Left ventricle myocardium inferior (tissue), 1 donor: ENCODE results near the gene CTNNA2. TPM values are rescaled to one million over a fixed set of nuclear protein-coding genes. Genes with fewer than 3 reads are reported as not detected.

Experiments
- DNase-seq: peaks from one replicate; pipeline ENCODE4 v3.0.0-alpha.2; 2020
- H3K27ac ChIP-seq: fragments of 200-600 bp; replicated peaks from 2 replicates; pipeline ENCODE4 v1.8.0; 2021
- H3K27me3 ChIP-seq: fragments of 200-600 bp; 2 replicates; pipeline ENCODE4 v1.8.0; 2021; ENCODE audit warnings: low read depth
- H3K36me3 ChIP-seq: fragments of 200-600 bp; 2 replicates; pipeline ENCODE4 v1.8.0; 2021
- H3K4me1 ChIP-seq: fragments of 200-600 bp; 2 replicates; pipeline ENCODE4 v1.8.0; 2021
- H3K4me3 ChIP-seq: fragments of 200-600 bp; 2 replicates; pipeline ENCODE4 v1.8.0; 2021; ENCODE audit warnings: mild to moderate bottlenecking, moderate library complexity
- H3K9me3 ChIP-seq: fragments of 200-600 bp; replicated peaks from 2 replicates; pipeline ENCODE4 v1.8.0; 2021
- CTCF ChIP-seq: fragments of 200-600 bp; IDR thresholded peaks from 2 replicates; pipeline ENCODE4 v1.8.0; 2021; ENCODE audit warnings: antibody characterized with exemption, mild to moderate bottlenecking, borderline replicate concordance
- intact Hi-C: fragments of 100-400 bp; cut with micrococcal nuclease; formaldehyde crosslinking; loops from one replicate; pipeline ENCODE4 v1.11.0; 2022
- total RNA-seq: library from RNA; stranded (reverse); fragmentation: NEBNext Ultra II Directional; extraction: Animal tissue kit (Norgen Biotek cat#: 25700); gene quantifications from one replicate; pipeline ENCODE4 v1.2.1, GENCODE V29; 2021
- donor health status: DM: no; HTN: yes; CAD: no; lungs with severe emphysema.

The CTNNA2 gene
- total RNA-seq, 1 donor from 2014 or later: not detected

- H3K36me3 ChIP-seq: no peaks in the 10 kb centered on the region
- no peak overlapping the region for H3K27ac ChIP-seq
- no peaks in the 10 kb centered on the region for H3K27me3 ChIP-seq
- TF ChIP-seq CTCF: no peak
- H3K4me3 ChIP-seq: no peak overlapping the region
- peaks cover 11% of the 10 kb centered on the region for H3K9me3 ChIP-seq
- intact Hi-C loops: no loop called here
- H3K4me1 ChIP-seq: no peaks in the 10 kb centered on the region
- DNase-seq: no peak
Measured at GRCh38 chr2:79835911-79836310, 323.1 kb downstream of the CTNNA2 start.

- Histone ChIP-seq H3K4me3 (no peak overlapping the region), H3K27ac (no peak overlapping the region), H3K36me3 (no peaks in the 10 kb centered on the region), H3K27me3 (no peaks in the 10 kb centered on the region), H3K4me1 (no peaks in the 10 kb centered on the region), H3K9me3 (peaks cover 6% of the 10 kb centered on the region)
- DNase-seq: no peak
- intact Hi-C loops: no loop called here
- no peak for TF ChIP-seq CTCF
Measured at GRCh38 chr2:79844011-79844410, 331.2 kb downstream of the CTNNA2 start.

GRCh38 chr2:79846878-79847277, 334.0 kb downstream of the CTNNA2 start:
- TF ChIP-seq CTCF: no peak
- intact Hi-C loops: no loop called here
- Histone ChIP-seq H3K27me3 (no peaks in the 10 kb centered on the region), H3K36me3 (no peaks in the 10 kb centered on the region), H3K27ac (no peak overlapping the region), H3K4me3 (no peak overlapping the region), H3K4me1 (no peaks in the 10 kb centered on the region), H3K9me3 (no peaks in the 10 kb centered on the region)
- DNase-seq: no peak

- no peaks in the 10 kb centered on the region for H3K36me3 ChIP-seq
- no peak overlapping the region for H3K27ac ChIP-seq
- no peak overlapping the region for H3K4me3 ChIP-seq
- TF ChIP-seq CTCF: no peak
- no peaks in the 10 kb centered on the region for H3K4me1 ChIP-seq
- no peak for DNase-seq
- intact Hi-C loops: no loop called here
- no peaks in the 10 kb centered on the region for H3K27me3 ChIP-seq
- H3K9me3 ChIP-seq: no peaks in the 10 kb centered on the region
Measured at GRCh38 chr2:79849241-79849640, 336.4 kb downstream of the CTNNA2 start.

GRCh38 chr2:79849949-79850348, 337.1 kb downstream of the CTNNA2 start:
- DNase-seq: no peak
- no peak overlapping the region for H3K27ac ChIP-seq
- no peaks in the 10 kb centered on the region for H3K9me3 ChIP-seq
- no peaks in the 10 kb centered on the region for H3K36me3 ChIP-seq
- no peak for TF ChIP-seq CTCF
- H3K27me3 ChIP-seq: no peaks in the 10 kb centered on the region
- H3K4me3 ChIP-seq: no peak overlapping the region
- intact Hi-C loops: no loop called here
- H3K4me1 ChIP-seq: no peaks in the 10 kb centered on the region

GRCh38 chr2:79850912-79851311, 338.1 kb downstream of the CTNNA2 start:
- H3K4me1 ChIP-seq: no peaks in the 10 kb centered on the region
- intact Hi-C loops: no loop called here
- no peaks in the 10 kb centered on the region for H3K9me3 ChIP-seq
- no peak overlapping the region for H3K4me3 ChIP-seq
- no peaks in the 10 kb centered on the region for H3K36me3 ChIP-seq
- DNase-seq: no peak
- H3K27me3 ChIP-seq: no peaks in the 10 kb centered on the region
- no peak overlapping the region for H3K27ac ChIP-seq
- no peak for TF ChIP-seq CTCF
